Pancreas (tissue), 10 donors: ENCODE data around the gene THRAP3. TPM values are rescaled to one million over a fixed set of nuclear protein-coding genes. Genes with fewer than 3 reads are reported as not detected.
A peak's percentile ranks its signal among the peaks of the same experiment; 100 is the strongest.
"Not testable (repeated sequence)": the region's sequence is repeated elsewhere in the genome, so short reads cannot be mapped to it uniquely, and the experiment has no call there.

Experiments
- ATAC-seq, 4 donors: fragments of 200-7000 bp; cut with Tn5 transposase; one replicate each; pipeline versions ENCODE4 v1.8.0 to v1.9.1; 2020; ENCODE audit warnings: mild to moderate bottlenecking in 4 of 4, moderate library complexity in 4 of 4
- DNase-seq, 6 donors: peaks; one replicate each; pipeline ENCODE4 v3.0.0-alpha.2; 2020
- FAIRE-seq: peaks from 2 replicates; lab custom pipeline; 2012; peaks lifted over from hg19 to GRCh38; lab: Jason Lieb, UNC
- H3K27ac ChIP-seq, 4 donors: fragments of 200-600 bp; sonication (generic); 1 replicate in 3 of 4; 2 replicates in 1 of 4; pipeline versions ENCODE4 v1.5.0 to v1.8.0; 2020
- H3K27me3 ChIP-seq, 4 donors: fragments of 200-600 bp; one replicate each; pipeline ENCODE4 v1.8.0; 2021
- H3K36me3 ChIP-seq, 3 donors: fragments of 200-600 bp; sonication (generic) in 1 of 3; one replicate each; pipeline versions ENCODE4 v1.5.0 to v1.8.0; 2020 to 2021
- H3K4me1 ChIP-seq, 3 donors: fragments of 200-600 bp; one replicate each; pipeline ENCODE4 v1.8.0; 2021
- H3K4me3 ChIP-seq, 4 donors: fragments of 200-600 bp; sonication (generic) in 2 of 4; one replicate each; pipeline versions ENCODE4 v1.5.0 to v1.8.0; 2020 to 2021
- H3K9me3 ChIP-seq, 4 donors: fragments of 200-600 bp; one replicate each; pipeline ENCODE4 v1.8.0; 2021
- CTCF ChIP-seq, 4 donors: fragments of 200-600 bp; sonication (generic) in 3 of 4; IDR thresholded peaks; one replicate each; pipeline versions ENCODE4 v1.5.0 to v1.8.0; 2021; ENCODE audit warnings: antibody characterized with exemption in 4 of 4
- WGBS, 2 donors: extraction: QIAGEN DNeasy Blood & Tissue Kit; methylation state at CpG; one replicate each; pipeline ENCODE4 v1.1.7; 2013; 5-methylcytosine and 5-hydroxymethylcytosine counted together
- intact Hi-C, 3 donors: fragments of 100-400 bp; cut with DNase I; formaldehyde crosslinking; loops; one replicate each; pipeline versions ENCODE4 v1.11.1 to v1.14.2; 2022
- polyA plus RNA-seq, 2 donors: library from polyadenylated mRNA; stranded (reverse); fragments of 200-250 nt; gene quantifications; one replicate each; pipeline ENCODE4 v1.2.3, GENCODE V29; 2013
- total RNA-seq, 6 donors: library from RNA; stranded (reverse); fragmentation: NEBNext Ultra II Directional in 4 of 6; extraction: Animal tissue kit (Norgen Biotek cat#: 25700) in 4 of 6; gene quantifications; one replicate each; pipeline versions ENCODE4 v1.2.1 to v1.2.4, GENCODE V29; 2021 to 2023
- donor health status: healthy with polysubstance abuse.
- donor health status: DM: no; HTN: no; CAD: no; lungs with moderate emphysema.
- donor health status: DM: no; HTN: no; CAD: no.
- donor health status: control.
- donor health status: control.
- donor health status: Bipolar disorder and iron deficiency.
- donor health status: DM: yes; HTN: yes; CAD: no.
- donor health status: DM: no; HTN: no; CAD: no.
- donor health status: DM: no; HTN: no; CAD: no.
- donor health status: DM: yes; HTN: yes; CAD: no.

The THRAP3 gene
- total and polyA plus RNA-seq, 8 donors, result 17.0 to 54.7 (median 29.9) TPM

- no peak for TF ChIP-seq CTCF (IDR thresholded peaks at IDR 0.05)
- Histone ChIP-seq H3K9me3 (no peaks in the 10 kb centered on the region), H3K36me3 (no peaks in the 10 kb centered on the region), H3K4me3 (no peak overlapping the region), H3K4me1 (no peaks in the 10 kb centered on the region), H3K27ac (peak overlapping the region in 2 of 4 donors; percentile 40 to 46), H3K27me3 (no peaks in the 10 kb centered on the region)
- ATAC-seq, result peak; percentile 68 to 87 (median 82)
- peak in 1 of 6 donors; percentile 21 for DNase-seq
- intact Hi-C loops, result no loop called here
- FAIRE-seq, result no peak
- 30 to 31% methylated on average over 2 of the region's 2 CpGs for WGBS, 2 donors
Measured at GRCh38 chr1:36217670-36218069, 6.6 kb upstream of the THRAP3 start.

- H3K27me3 ChIP-seq, H3K9me3 ChIP-seq, FAIRE-seq, H3K4me3 ChIP-seq, ATAC-seq, H3K36me3 ChIP-seq, H3K27ac ChIP-seq, intact Hi-C loops: not testable (repeated sequence)
- 86 to 90% methylated on average over 7 of the region's 7 CpGs for WGBS, 2 donors
- peak in 1 of 6 donors; percentile 30 for DNase-seq
- peaks cover 12 to 25% (median 22%) of the 10 kb centered on the region in 3 donors for H3K4me1 ChIP-seq
Measured at GRCh38 chr1:36221901-36222300, 2.3 kb upstream of the THRAP3 start.

- ATAC-seq (no peak), DNase-seq (peak in 1 of 6 donors; percentile 52), FAIRE-seq (no peak)
- Histone ChIP-seq H3K36me3 (no peaks in the 10 kb centered on the region), H3K27ac (peak overlapping the region; percentile 76 to 98 (median 94)), H3K4me1 (peaks cover 12 to 25% (median 22%) of the 10 kb centered on the region in 3 donors), H3K9me3 (no peaks in the 10 kb centered on the region), H3K27me3 (no peaks in the 10 kb centered on the region), H3K4me3 (peak overlapping the region in 2 of 4 donors; percentile 55 to 71)
- intact Hi-C loops, result no loop called here
- WGBS, 2 donors, result 84 to 89% methylated on average over 33 of the region's 33 CpGs
- no peak for TF ChIP-seq CTCF (IDR thresholded peaks at IDR 0.05)
Measured at GRCh38 chr1:36222481-36223380, 1.5 kb upstream of the THRAP3 start.

GRCh38 chr1:36223381-36223995, 755 bp upstream of the THRAP3 start:
- no peak for TF ChIP-seq CTCF (IDR thresholded peaks at IDR 0.05)
- ATAC-seq, result peak in 2 of 4 donors; percentile 22 to 23
- Histone ChIP-seq H3K9me3 (no peaks in the 10 kb centered on the region), H3K27ac (peak overlapping the region; percentile 76 to 98 (median 94)), H3K27me3 (no peaks in the 10 kb centered on the region), H3K36me3 (no peaks in the 10 kb centered on the region), H3K4me3 (peak overlapping the region; percentile 23 to 71 (median 46)), H3K4me1 (peaks cover 12 to 25% (median 22%) of the 10 kb centered on the region in 3 donors)
- peak in 1 of 6 donors; percentile 24 for DNase-seq
- intact Hi-C loops, result no loop called here
- WGBS, 2 donors, result 1 to 2% methylated on average over 16 of the region's 16 CpGs
- no peak for FAIRE-seq

DNA sequence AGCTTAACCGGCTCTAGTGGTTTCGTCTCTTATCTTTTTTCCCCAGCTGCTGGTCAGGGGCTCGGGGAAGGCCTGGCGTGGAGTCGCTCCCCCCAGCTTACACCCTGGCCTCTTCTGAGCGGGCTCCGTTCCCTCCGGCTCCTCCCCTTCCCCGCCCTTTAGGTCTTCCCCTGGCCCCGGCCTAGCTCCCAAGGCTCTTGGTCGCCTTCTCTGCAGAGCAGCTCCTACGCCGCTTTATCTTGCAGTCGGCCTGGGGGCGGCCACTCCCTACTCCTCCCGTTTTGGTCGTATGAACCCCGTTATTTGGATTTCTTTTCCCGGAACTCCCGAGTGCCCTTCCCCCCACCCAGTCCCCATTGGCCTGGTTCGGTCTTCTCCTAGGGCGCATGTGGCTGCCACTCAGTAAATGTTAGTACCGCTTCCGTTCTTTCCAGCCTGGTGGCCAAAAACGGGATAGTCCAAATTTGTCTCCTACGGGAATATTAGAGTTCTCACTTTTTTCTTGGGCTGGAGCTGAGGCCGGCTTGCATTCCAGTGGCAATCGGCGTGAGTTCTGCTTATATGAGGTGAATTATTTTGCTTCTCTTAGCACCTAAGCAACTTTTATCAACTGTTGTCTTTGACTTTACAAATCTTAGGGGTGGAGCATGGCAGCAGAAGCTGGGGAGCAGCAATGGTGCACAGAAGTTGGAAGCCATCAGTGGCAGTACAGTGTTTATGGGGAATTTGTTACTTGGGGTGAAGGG, 467 bp downstream of the THRAP3 start:
- FAIRE-seq, result no peak
- 0 to 1% methylated on average over 27 to 29 of the region's 29 CpGs for WGBS, 2 donors
- H3K27ac ChIP-seq, result peak overlapping the region; percentile 76 to 96 (median 92)
- H3K4me1 ChIP-seq, result peaks cover 12 to 25% (median 22%) of the 10 kb centered on the region in 3 donors
- H3K36me3 ChIP-seq, result peaks cover 0 to under 1% (median 0%) of the 10 kb centered on the region in 3 donors
- H3K4me3 ChIP-seq, result peak overlapping the region; percentile 70 to 82 (median 72)
- no peaks in the 10 kb centered on the region for H3K27me3 ChIP-seq
- peak in 1 of 4 donors; percentile 16 for TF ChIP-seq CTCF (IDR thresholded peaks at IDR 0.05)
- peak in 4 of 6 donors; percentile 77 to 90 (median 82) for DNase-seq
- ATAC-seq, result peak; percentile 64 to 81 (median 74)
- no peaks in the 10 kb centered on the region for H3K9me3 ChIP-seq
- intact Hi-C loops, result no loop called here
